Subcutaneous adipose tissue (tissue), 4 donors: Measurements from ENCODE around the gene COBL. TPM values are rescaled to one million over a fixed set of nuclear protein-coding genes. Genes with fewer than 3 reads are reported as not detected.

Experiments used
- CTCF ChIP-seq: fragments of 450-650 bp; IDR thresholded peaks from one replicate; pipeline ENCODE4 v1.5.1; 2016; ENCODE audit warnings: low read depth, mild to moderate bottlenecking, control low read depth, antibody characterized with exemption, moderate library complexity
- total RNA-seq, 4 donors: library from RNA; depleted of rRNA; stranded (reverse); fragments of >200 nt; gene quantifications; one replicate each; pipeline ENCODE4 v1.1.0, GENCODE V29; 2016

COBL gene
- total RNA-seq, 4 donors from 2014 or later = 0.51 to 1.8 (median 0.93) TPM

GRCh38 chr7:51005074-51005473 lies 311.5 kb downstream of the COBL start:
- TF ChIP-seq CTCF = no peak

- no peak for TF ChIP-seq CTCF
These were observed 315.7 kb downstream of the COBL start for GRCh38 chr7:51000956-51001355.

GRCh38 chr7:50994753-50995319 lies 321.8 kb downstream of the COBL start:
- no peak for TF ChIP-seq CTCF

- no peak for TF ChIP-seq CTCF
These were observed 327.6 kb downstream of the COBL start for GRCh38 chr7:50988988-50989387.

- no peak for TF ChIP-seq CTCF
These were observed 328.1 kb downstream of the COBL start for GRCh38 chr7:50988465-50988864.

GRCh38 chr7:50985096-50985495 lies 331.5 kb downstream of the COBL start:
- no peak for TF ChIP-seq CTCF

- TF ChIP-seq CTCF = no peak
These were observed 332.8 kb downstream of the COBL start for GRCh38 chr7:50983850-50984249.
